Activated T-cell treated with anti-CD3 and anti-CD28 coated beads, Interleukin-2, amount 50 U/mL, for 4 hours (primary cell): ENCODE results near the gene NR1H4. TPM values are rescaled to one million over a fixed set of nuclear protein-coding genes. Genes with fewer than 3 reads are reported as not detected.
"Not testable (repeated sequence)": the region's sequence is repeated elsewhere in the genome, so short reads cannot be mapped to it uniquely, and the experiment has no call there.

Experiments used
- ATAC-seq, 2 donors: fragments of 200-7000 bp; cut with Tn5 transposase; one replicate each; pipeline ENCODE4 v1.10.0; 2021
- DNase-seq: peaks from one replicate; pipeline ENCODE4 v3.0.0-alpha.2; 2020
- H3K27me3 Mint-ChIP-seq: one replicate; pipeline ENCODE4 v1.8.0; 2021; ENCODE audit warnings: low read depth, mixed read lengths
- H3K36me3 Mint-ChIP-seq: one replicate; pipeline ENCODE4 v1.8.0; 2022; ENCODE audit warnings: mixed read lengths; ENCODE audit not compliant: insufficient read depth
- H3K4me1 Mint-ChIP-seq: one replicate; pipeline ENCODE4 v1.8.0; 2021; ENCODE audit warnings: low read depth, mixed read lengths
- H3K4me3 Mint-ChIP-seq: one replicate; pipeline ENCODE4 v1.8.0; 2021; ENCODE audit warnings: mild to moderate bottlenecking, moderate library complexity, mixed read lengths
- H3K9me3 Mint-ChIP-seq: one replicate; pipeline ENCODE4 v1.8.0; 2021; ENCODE audit warnings: mixed read lengths
- total RNA-seq, 3 donors: library from RNA; stranded (reverse); gene quantifications; one replicate each; pipeline ENCODE4 v1.2.1, GENCODE V29; 2021

The NR1H4 gene
- total RNA-seq, 3 donors from 2014 or later, result 0.38 TPM; not detected in 2

GRCh38 chr12:100554608-100555077 is 81.0 kb downstream of the NR1H4 start:
- DNase-seq, result no peak
- no peaks in the 10 kb centered on the region for H3K4me1 Mint-ChIP-seq
- no peaks in the 10 kb centered on the region for H3K36me3 Mint-ChIP-seq
- peaks cover 2% of the 10 kb centered on the region for H3K27me3 Mint-ChIP-seq
- no peak for ATAC-seq
- H3K9me3 Mint-ChIP-seq, result no peaks in the 10 kb centered on the region
- H3K4me3 Mint-ChIP-seq, result no peak overlapping the region

DNA sequence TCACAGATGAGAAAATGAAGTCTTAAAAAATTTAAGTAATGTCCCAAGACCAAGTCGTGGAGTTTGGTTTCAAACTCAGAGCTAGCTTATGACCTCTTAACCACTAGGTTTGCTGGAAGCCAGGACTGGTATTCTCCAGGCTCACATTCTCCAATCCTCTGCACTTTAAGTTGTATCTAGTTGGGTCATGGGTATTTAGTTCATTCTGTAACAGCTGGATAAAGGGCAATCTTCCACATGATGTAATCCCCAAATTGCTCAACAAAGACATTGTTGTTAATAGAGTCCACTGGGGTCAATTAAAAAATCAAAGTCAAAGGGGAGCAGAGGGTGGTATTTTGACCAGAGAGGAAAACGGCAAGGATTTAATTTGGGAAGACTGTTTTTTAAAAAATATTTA is 82.1 kb downstream of the NR1H4 start:
- DNase-seq (no peak), ATAC-seq (no peak)
- H3K4me1 Mint-ChIP-seq, result no peaks in the 10 kb centered on the region
- no peaks in the 10 kb centered on the region for H3K36me3 Mint-ChIP-seq
- no peaks in the 10 kb centered on the region for H3K9me3 Mint-ChIP-seq
- H3K27me3 Mint-ChIP-seq, result peaks cover 2% of the 10 kb centered on the region
- no peak overlapping the region for H3K4me3 Mint-ChIP-seq

GRCh38 chr12:100557357-100557756 is 83.7 kb downstream of the NR1H4 start:
- peaks cover 4% of the 10 kb centered on the region for H3K27me3 Mint-ChIP-seq
- no peak overlapping the region for H3K4me3 Mint-ChIP-seq
- H3K4me1 Mint-ChIP-seq, result no peaks in the 10 kb centered on the region
- no peak for DNase-seq
- H3K36me3 Mint-ChIP-seq, result no peaks in the 10 kb centered on the region
- no peaks in the 10 kb centered on the region for H3K9me3 Mint-ChIP-seq
- no peak for ATAC-seq

GRCh38 chr12:100559261-100559660 is 85.6 kb downstream of the NR1H4 start:
- not testable (repeated sequence) for H3K9me3 Mint-ChIP-seq, DNase-seq, H3K4me1 Mint-ChIP-seq, H3K36me3 Mint-ChIP-seq, ATAC-seq, H3K4me3 Mint-ChIP-seq, H3K27me3 Mint-ChIP-seq

DNA sequence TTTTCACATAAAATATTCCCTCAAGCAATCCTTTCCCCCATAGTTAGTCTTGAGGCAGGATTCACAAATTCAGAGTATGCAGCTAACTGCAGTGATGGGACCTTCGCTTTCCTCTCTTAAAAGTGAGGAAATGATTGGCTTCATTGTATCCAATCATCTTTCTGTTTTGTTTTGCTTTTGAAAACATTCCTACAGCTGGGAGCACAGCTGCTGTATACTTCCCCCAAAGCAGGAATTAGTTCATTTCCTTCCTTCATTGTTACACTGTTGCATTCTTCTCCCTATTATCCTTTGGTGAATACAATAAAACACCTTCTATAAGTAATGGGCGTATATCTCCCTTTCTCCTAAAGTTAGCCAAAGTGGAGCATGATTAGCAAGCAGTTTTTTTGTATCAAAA is 90.4 kb downstream of the NR1H4 start:
- Mint-ChIP-seq H3K4me1 (no peaks in the 10 kb centered on the region), H3K36me3 (no peaks in the 10 kb centered on the region), H3K9me3 (no peaks in the 10 kb centered on the region), H3K27me3 (peaks cover 22% of the 10 kb centered on the region), H3K4me3 (no peak overlapping the region)
- DNase-seq (no peak), ATAC-seq (no peak)

DNA sequence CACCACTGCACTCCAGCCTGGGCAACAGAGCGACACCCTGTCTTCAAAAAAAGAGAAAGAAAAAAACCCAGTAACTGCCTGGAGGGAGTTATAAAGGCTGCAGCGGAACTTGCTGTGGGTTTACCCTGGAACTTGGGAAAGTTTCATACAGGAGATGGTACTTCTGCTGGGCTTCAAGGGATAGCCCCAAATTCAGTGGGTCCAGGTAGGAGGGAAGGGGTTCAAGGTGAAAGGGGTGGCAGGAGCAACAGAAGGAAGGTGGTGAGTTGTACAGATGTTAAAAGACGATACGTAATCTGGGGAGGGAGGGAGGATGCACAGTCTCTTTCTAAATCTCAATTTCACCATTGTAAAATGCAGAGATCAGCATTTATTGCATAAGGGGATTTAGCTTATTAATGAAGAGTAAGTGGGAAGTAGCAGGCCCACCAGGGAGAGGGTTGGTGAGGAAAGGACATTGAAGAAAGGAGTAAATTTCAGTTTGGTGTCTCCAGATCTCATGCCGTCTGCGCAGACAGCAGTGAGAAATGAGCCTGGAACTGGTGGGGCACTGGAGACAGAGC is 91.3 kb downstream of the NR1H4 start:
- ATAC-seq, result no peak
- H3K4me1 Mint-ChIP-seq, result no peaks in the 10 kb centered on the region
- H3K36me3 Mint-ChIP-seq, result no peaks in the 10 kb centered on the region
- no peak overlapping the region for H3K4me3 Mint-ChIP-seq
- H3K9me3 Mint-ChIP-seq, result no peaks in the 10 kb centered on the region
- no peak for DNase-seq
- H3K27me3 Mint-ChIP-seq, result peaks cover 22% of the 10 kb centered on the region

DNA sequence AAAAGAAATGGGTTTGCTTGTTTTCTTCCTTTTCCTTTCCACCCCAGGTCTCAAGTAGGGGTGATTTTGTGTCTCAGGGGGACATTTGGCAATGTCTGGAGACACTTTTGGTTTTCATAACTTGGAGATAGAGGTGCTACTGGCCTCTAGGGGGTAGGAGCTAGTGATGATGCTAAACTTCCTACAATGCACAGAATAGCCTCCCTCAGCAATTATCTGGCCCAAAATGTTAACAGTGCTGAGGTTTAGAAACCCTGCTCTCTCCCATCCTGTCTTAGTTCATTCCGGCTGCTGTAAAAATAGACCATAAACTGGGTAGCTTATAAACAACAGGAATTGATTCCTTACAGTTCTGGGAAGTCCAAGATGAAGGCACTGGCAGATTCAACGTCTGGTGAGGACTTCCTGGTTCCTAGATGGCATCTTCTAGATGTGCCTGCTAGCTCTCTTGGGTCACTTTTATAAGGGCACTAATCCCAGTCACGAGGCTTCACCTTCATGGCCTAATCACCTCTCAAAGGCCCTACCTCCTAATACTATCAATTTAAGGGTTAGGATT is 92.4 kb downstream of the NR1H4 start:
- Mint-ChIP-seq H3K27me3 (peaks cover 25% of the 10 kb centered on the region), H3K4me3 (no peak overlapping the region), H3K36me3 (no peaks in the 10 kb centered on the region), H3K4me1 (no peaks in the 10 kb centered on the region), H3K9me3 (no peaks in the 10 kb centered on the region)
- DNase-seq (no peak), ATAC-seq (no peak)

DNA sequence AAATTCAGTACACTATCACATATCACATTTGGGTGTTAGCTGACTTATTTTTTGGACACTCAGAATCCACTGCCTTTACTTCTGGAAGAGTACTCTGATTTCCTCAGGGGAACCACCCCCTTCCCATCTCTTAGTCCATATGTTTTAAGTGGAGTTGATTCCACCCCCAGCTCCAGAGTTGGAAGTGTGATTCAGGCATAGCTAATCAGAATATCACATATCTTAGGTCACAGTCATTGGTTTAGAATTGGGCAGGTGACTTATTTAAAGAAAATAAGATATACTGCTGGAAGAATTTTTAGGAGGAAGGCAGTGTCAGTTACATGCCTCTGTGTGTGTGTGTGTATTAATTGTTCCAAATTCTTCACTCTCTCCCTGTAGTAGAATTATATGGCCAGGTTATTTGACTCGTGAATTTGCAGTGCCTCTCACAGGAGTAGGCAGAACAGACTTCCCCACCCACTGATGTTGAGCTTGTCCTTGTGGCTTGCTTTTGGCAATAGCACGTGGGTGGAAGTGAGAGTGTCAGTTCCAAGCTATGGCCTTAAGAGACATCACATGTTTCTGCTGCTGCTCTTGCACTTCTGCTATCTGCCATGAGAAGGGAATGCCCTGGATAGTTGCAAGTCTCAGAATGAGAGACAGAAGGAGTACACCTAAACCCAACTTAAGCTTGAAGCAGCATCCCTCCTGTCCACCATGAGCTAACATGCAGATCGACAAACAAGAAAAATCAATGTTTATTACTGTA is 93.4 kb downstream of the NR1H4 start:
- Mint-ChIP-seq H3K27me3 (peaks cover 27% of the 10 kb centered on the region), H3K9me3 (no peaks in the 10 kb centered on the region), H3K36me3 (no peaks in the 10 kb centered on the region), H3K4me3 (no peak overlapping the region), H3K4me1 (no peaks in the 10 kb centered on the region)
- ATAC-seq (no peak), DNase-seq (no peak)

DNA sequence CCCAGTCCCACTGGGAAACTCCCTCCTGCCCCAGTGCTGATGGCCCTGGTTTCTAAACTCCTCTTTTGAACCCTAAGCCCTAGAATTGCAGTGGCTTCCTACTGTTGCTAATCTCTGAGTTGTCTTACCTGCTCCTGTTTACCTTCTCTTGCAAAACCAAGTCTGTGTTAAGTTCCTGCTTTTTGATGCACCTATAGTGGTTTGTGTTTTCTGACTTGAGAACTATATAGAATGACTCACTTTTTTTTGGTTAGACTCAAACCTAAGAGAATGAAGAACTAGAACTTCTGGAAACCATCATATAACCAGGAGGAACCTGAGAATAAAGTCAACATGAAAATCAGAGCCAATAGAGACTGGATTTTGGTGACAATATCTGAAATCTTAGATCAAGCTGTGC is 94.3 kb downstream of the NR1H4 start:
- ATAC-seq (no peak), DNase-seq (no peak)
- Mint-ChIP-seq H3K36me3 (no peaks in the 10 kb centered on the region), H3K9me3 (no peaks in the 10 kb centered on the region), H3K4me1 (peaks cover 3% of the 10 kb centered on the region), H3K27me3 (peaks cover 29% of the 10 kb centered on the region), H3K4me3 (no peak overlapping the region)

- Mint-ChIP-seq H3K27me3 (peaks cover 39% of the 10 kb centered on the region), H3K4me1 (peaks cover 15% of the 10 kb centered on the region), H3K4me3 (no peak overlapping the region), H3K9me3 (no peaks in the 10 kb centered on the region), H3K36me3 (no peaks in the 10 kb centered on the region)
- no peak for ATAC-seq
- no peak for DNase-seq
Observed at GRCh38 chr12:100572184-100572583, 98.5 kb downstream of the NR1H4 start.

- no peaks in the 10 kb centered on the region for H3K9me3 Mint-ChIP-seq
- peaks cover 15% of the 10 kb centered on the region for H3K4me1 Mint-ChIP-seq
- H3K36me3 Mint-ChIP-seq, result no peaks in the 10 kb centered on the region
- H3K4me3 Mint-ChIP-seq, result peak within 1 kb of the TSS; percentile 88
- DNase-seq (peak; percentile 24), ATAC-seq (peak; percentile 85 to 86)
- H3K27me3 Mint-ChIP-seq, result peaks cover 29% of the 10 kb centered on the region
Observed at GRCh38 chr12:100573292-100574186, 99.9 kb downstream of the NR1H4 start, which contains the start of gene GAS2L3. GAS2L3 (plus strand) TSS chr12:100573684; CDS start chr12:100594905, 21,221 bp downstream.

- H3K27me3 Mint-ChIP-seq, result peaks cover 27% of the 10 kb centered on the region
- no peak for DNase-seq
- ATAC-seq, result no peak
- no peaks in the 10 kb centered on the region for H3K9me3 Mint-ChIP-seq
- H3K4me1 Mint-ChIP-seq, result peaks cover 15% of the 10 kb centered on the region
- H3K36me3 Mint-ChIP-seq, result no peaks in the 10 kb centered on the region
- H3K4me3 Mint-ChIP-seq, result peak overlapping the region; percentile 88
Observed at GRCh38 chr12:100574187-100575074, 100.8 kb downstream of the NR1H4 start.

- peaks cover 22% of the 10 kb centered on the region for H3K27me3 Mint-ChIP-seq
Observed at GRCh38 chr12:100576331-100577036, 102.8 kb downstream of the NR1H4 start.

More at GRCh38 chr12:100576331-100577036, 102.8 kb downstream of the NR1H4 start:
- Mint-ChIP-seq H3K4me1 (peaks cover 15% of the 10 kb centered on the region), H3K36me3 (no peaks in the 10 kb centered on the region), H3K9me3 (no peaks in the 10 kb centered on the region), H3K4me3 (no peak overlapping the region)
- ATAC-seq (no peak), DNase-seq (no peak)
